ENCODE results near the gene XXYLT1.
A peak's percentile ranks its signal among the peaks of the same experiment; 100 is the strongest.

Gene XXYLT1

DNA sequence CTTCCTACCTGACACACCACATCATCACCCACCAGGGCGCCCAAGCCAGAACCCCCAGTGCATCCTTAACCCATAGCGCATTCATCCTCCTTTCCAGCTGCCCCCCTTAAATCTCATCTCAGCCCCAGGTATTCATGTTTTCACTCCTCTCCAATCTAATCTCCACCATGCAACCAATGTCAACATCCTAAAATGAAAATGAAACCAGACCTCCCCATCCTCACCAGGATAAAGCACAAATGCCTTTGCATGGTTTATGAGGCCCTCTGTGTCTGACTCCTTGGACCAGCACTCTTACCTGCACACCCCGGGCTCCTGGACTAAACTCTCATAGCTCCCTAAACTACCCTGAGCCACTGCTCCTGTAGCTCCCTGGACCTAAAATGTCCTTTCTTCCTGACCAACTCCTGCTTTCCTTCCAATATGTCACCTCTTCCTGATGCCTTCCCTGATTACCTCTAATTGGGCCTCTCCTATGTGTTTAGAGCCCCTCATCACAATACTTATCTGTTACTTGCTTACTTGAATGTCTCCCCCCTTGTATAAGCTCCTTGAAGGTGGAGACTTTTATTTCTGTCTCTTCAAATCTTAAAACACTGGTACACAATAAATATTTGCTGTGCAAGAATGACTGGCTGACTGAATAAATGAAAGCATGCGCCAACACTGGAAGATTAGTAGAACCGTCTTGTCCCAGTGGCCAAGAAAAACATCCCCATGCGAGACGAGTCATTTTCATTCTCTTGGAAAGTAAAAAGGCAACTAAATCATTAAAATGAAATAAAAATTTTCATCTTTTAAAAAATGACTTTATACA, 142.5 kb downstream of the XXYLT1 start:
- no peak overlapping the region for H3K4me3 ChIP-seq (ENCODE audit: low read length)
- no peak for DNase-seq (ENCODE audit: low read depth, low spot score)

- no peak for DNase-seq (ENCODE audit: low read depth, low spot score)
- no peak overlapping the region for H3K4me3 ChIP-seq (ENCODE audit: low read length)
These were observed 144.8 kb downstream of the XXYLT1 start for GRCh38 chr3:195126056-195126605.

- no peak overlapping the region for H3K4me3 ChIP-seq (ENCODE audit: low read length)
- no peak for DNase-seq (ENCODE audit: low read depth, low spot score)
These were observed 145.3 kb downstream of the XXYLT1 start for GRCh38 chr3:195125646-195126045.

DNA sequence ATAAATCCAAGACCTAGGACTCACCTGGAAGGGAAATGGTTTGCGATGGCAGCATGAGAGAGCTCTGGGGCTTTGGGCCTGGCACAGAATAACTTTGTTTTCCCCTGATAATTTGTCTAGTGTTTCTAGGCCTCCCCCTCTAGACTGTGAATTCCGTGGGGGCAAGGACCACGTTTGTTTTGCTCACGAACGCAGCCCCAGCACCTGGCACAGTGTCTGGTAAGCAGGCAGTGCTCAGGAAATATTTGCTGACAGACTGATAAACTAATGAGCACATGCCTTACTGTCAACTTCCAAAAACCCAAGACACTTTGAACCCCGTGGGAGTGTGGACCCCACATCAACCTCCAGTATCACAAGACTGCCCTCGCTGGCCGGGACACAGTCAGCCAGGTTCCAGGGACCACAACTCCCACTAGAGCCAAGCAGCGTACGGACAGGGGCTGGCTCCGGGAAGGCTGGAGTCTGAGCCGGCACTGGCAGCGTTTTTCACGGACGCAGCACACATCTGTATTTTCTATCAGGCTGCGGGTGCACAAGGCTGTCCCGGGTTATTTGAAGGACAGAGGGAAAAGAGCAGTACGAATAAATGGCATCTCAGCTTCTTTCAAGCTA, 146.5 kb downstream of the XXYLT1 start:
- DNase-seq (ENCODE audit: low read depth, low spot score) = no peak
- H3K4me3 ChIP-seq (ENCODE audit: low read length) = no peak overlapping the region

DNA sequence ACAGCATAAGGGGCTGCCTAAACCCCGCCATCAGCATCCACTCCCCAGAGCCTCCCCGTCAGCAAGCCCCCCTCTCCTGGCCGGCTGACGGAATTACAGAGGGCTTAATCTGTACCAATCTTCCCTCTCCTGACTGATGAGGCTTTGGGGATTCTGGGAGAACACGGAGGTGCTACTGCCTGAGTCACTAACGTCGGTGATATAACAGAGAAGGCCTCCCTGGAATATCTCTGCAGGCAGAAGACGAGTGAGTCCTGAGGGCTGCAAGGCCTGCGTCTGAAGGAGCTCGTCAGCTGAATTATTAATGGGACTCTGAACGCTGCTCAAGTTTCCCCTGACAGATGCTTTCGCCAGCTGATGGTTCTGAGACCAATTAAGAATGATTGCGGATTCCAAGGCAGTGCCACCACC, 147.7 kb downstream of the XXYLT1 start:
- no peak for DNase-seq (ENCODE audit: low read depth, low spot score)
- H3K4me3 ChIP-seq (ENCODE audit: low read length) = no peak overlapping the region

DNA sequence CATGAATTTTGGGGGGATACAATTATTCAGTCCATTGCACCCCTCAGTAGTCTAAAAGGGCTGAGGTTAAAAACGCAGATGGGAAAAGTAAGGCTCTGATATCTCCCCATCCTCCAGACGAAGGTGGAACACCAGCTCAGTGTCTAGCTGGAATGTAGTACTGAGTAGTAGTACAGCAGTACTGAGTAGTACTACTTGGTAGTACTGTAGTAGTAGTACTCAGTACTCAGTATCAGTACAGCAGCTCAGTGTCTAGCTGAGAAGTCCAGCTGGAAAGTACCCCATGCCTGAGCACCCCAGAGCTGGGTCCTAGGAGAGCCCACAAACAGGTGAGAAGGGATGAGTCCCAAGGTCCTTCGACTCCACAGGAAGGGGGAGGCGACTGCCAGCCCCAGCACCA, 148.7 kb downstream of the XXYLT1 start:
- no peak overlapping the region for H3K4me3 ChIP-seq (ENCODE audit: low read length)
- no peak for DNase-seq (ENCODE audit: low read depth, low spot score)

GRCh38 chr3:195120267-195120601, 150.7 kb downstream of the XXYLT1 start:
- H3K4me3 ChIP-seq (ENCODE audit: low read length) = no peak overlapping the region
- no peak for DNase-seq (ENCODE audit: low read depth, low spot score)

GRCh38 chr3:195119461-195120266, 151.3 kb downstream of the XXYLT1 start:
- H3K4me3 ChIP-seq (ENCODE audit: low read length) = no peak overlapping the region
- DNase-seq (ENCODE audit: low read depth, low spot score) = no peak

DNA sequence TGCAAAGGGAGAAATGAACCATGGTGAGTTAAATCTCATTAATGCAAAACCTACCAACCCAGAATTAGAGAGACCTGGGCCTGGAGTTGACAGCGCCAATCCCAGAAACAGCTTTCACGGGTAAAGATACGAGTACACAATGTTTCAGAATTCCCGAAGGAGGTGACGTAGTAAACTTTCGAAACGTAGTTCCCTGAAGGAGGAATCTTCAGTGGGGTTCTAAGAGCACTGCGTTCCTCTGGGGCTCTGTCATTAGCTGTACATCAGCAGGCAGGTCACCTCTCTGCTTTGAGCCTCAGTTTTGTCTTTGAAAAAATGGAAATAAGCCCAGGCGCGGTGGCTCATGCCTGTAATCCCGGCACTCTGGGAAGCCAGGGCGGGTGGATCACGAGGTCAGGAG, 152.3 kb downstream of the XXYLT1 start:
- H3K4me3 ChIP-seq (ENCODE audit: low read length) = no peak overlapping the region
- no peak for DNase-seq (ENCODE audit: low read depth, low spot score)

GRCh38 chr3:195117978-195118581, 152.9 kb downstream of the XXYLT1 start:
- no peak overlapping the region for H3K4me3 ChIP-seq (ENCODE audit: low read length)
- DNase-seq (ENCODE audit: low read depth, low spot score) = peak; percentile 68

DNA sequence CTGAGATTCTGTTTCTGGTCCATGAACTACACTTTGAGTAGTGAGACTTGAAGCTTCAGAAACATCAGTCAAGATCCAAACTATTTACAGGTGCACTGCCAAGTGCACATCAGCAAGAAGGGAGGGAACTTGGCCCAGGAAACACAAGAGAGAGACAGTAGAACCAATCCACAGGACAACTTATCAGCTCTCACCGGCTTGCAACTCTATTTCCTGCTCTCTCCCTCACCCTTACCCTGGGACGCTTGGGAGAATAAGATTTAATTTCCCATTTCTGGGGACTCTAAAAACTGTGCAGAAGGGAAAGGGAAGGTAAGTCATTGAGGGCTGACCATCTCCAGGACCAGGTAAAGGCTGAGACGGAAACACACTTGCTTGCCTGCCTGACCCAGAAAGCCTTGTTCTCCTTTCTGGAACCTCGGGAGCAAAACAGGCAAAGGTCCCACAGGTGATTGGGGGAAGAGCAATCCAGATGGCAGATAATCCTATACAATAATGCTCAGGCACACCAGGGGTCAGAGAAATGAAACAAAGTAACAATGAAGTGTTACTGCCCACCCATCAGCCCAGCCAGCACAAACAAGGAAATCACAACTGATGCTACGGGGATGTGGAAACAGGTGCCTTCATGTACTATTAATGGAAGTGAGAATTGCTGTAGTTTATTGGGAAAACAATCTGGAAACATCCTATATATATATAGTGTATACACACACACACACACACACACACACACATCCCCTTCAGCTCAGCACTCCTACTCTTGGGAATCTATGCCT, 154.4 kb downstream of the XXYLT1 start:
- DNase-seq (ENCODE audit: low read depth, low spot score) = no peak
- no peak overlapping the region for H3K4me3 ChIP-seq (ENCODE audit: low read length)

GRCh38 chr3:195115600-195116406, 155.2 kb downstream of the XXYLT1 start:
- DNase-seq (ENCODE audit: low read depth, low spot score) = no peak
- no peak overlapping the region for H3K4me3 ChIP-seq (ENCODE audit: low read length)

DNA sequence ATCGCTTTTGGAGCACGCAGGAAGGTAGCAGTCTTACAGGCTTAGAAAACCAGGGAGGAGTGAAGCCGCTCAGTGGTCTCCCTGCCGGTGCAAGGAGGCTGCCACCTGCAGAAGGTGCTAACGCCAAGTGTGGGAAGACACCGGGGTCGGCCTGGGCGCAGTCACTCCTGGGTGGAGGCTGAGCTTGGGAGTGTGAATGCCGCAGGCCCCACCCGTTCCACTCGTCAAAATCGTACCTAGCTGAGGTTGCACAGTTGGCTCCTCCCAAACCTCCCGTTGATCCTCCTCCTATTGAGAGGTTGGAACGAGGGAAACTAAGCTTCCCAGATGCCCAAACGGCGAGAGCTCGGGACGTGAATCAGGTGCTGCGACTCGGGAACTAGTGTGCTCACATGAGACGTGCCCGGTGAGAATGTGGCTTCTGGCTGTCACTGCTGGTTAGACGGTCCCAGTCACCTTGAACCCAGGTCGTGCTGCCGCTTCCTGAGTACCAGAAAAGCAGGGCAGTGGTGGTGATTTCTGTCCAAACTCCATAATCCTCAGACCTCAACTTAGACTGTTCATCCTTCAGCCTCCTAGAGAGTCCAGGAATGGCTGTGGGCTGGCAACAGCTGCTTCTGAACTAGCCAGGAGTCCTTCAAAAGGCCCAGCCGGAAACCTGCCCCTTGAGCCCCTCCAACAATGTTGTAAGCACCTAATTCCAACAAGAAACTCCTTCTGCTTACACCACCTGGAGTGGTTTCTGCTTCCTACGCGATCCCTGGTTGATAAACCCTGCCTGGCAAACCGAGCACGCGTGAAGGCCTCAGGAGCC, 156.0 kb downstream of the XXYLT1 start:
- no peak for DNase-seq (ENCODE audit: low read depth, low spot score)
- H3K4me3 ChIP-seq (ENCODE audit: low read length) = no peak overlapping the region

GRCh38 chr3:195113536-195114425, 157.2 kb downstream of the XXYLT1 start:
- no peak overlapping the region for H3K4me3 ChIP-seq (ENCODE audit: low read length)
- no peak for DNase-seq (ENCODE audit: low read depth, low spot score)

DNA sequence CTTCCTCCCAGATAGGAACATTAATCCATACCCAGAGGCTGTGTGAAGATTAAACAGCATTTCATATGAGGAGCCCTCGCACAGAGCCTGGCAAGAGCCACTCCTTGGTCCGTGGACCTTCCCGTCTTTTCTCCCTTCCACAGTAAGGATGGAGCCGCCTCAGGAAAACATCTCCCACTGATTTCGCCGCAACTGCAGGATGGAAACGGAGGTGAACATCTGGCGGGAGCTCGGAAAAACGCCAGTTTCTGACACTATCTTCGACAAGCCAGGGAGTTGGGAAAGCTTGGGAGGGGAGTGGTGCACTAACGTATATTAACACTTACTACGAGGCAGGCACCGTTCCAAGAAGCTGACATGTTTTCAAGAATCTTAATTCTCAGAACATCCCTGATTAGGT, 157.9 kb downstream of the XXYLT1 start:
- no peak for DNase-seq (ENCODE audit: low read depth, low spot score)
- no peak overlapping the region for H3K4me3 ChIP-seq (ENCODE audit: low read length)

- H3K4me3 ChIP-seq (ENCODE audit: low read length) = no peak overlapping the region
- no peak for DNase-seq (ENCODE audit: low read depth, low spot score)
These were observed 158.6 kb downstream of the XXYLT1 start for GRCh38 chr3:195112361-195112791.

Measured in Jurkat, Clone E6-1 (cell line).